Mucosa of stomach (tissue), 1 donor: ENCODE data around the gene ELAVL4.

Source experiments
- H3K27me3 ChIP-seq: one replicate; pipeline ENCODE4 v1.7.0; 2013; ENCODE audit warnings: mild to moderate bottlenecking, low read length; ENCODE audit not compliant: control insufficient read depth, insufficient read depth
- H3K36me3 ChIP-seq: one replicate; pipeline ENCODE4 v1.7.0; 2013; ENCODE audit warnings: low read length; ENCODE audit not compliant: control insufficient read depth, insufficient read depth
- H3K4me1 ChIP-seq: one replicate; pipeline ENCODE4 v1.7.0; 2013; ENCODE audit warnings: mild to moderate bottlenecking, low read length; ENCODE audit not compliant: control insufficient read depth, insufficient read depth
- H3K4me3 ChIP-seq: one replicate; pipeline ENCODE4 v1.7.0; 2013; ENCODE audit warnings: low read length
- H3K9ac ChIP-seq: one replicate; pipeline ENCODE4 v1.7.0; 2013; ENCODE audit warnings: mild to moderate bottlenecking, low read length, moderate library complexity
- H3K9me3 ChIP-seq: one replicate; pipeline ENCODE4 v1.7.0; 2013; ENCODE audit warnings: mild to moderate bottlenecking, low read length, moderate library complexity; ENCODE audit not compliant: control insufficient read depth
- donor health status: Pancreatic carcinoma.

ELAVL4 gene

DNA sequence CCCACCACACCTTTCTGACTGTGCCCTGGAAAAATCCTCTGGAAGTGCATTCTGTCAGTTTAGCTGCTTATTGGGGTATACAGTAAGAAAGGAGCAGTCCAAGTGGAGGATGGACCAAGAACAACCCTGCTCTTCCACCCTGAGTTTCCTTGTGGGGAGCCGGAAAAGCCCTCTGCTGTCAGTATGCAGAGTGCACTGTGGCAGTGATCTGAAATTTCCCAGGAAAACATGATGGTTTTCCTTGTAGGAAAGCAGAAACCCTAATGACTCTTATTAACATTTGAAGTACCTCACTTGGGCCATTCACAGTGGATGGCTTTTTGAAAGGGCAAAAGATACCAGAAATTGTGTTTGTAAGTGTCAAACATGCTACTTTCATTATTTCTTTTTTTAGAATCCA lies 20.5 kb downstream of the ELAVL4 start:
- Histone ChIP-seq H3K27me3 (no peaks in the 10 kb centered on the region), H3K9me3 (no peaks in the 10 kb centered on the region), H3K4me3 (no peak overlapping the region), H3K36me3 (no peaks in the 10 kb centered on the region), H3K4me1 (no peaks in the 10 kb centered on the region), H3K9ac (no peak overlapping the region)

DNA sequence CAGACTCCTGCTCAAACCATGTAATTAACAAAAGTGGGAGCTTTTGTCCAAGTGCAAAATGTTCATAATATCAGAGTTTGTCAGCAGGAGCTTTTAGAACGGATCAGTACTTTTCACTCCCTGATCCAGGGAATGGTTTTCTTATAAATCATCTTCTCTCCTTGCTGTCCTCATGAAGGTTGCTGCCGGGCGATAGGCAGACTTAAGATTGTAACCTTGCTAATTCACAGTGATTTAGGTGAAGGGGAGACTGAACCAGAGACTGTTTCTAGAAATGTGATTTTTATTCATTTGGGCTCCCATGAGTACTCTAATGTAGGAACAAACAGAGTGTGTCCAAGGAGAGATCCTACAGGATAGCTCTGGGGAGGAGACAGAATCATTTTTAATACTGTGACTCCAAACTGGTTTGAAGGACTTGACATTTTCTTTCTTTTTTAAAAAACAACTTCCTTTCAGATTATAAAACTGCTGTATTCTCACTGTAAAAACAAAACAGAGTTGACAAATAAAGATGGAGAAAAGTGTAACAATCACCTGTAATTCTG lies 23.7 kb downstream of the ELAVL4 start:
- no peak overlapping the region for H3K4me3 ChIP-seq
- no peaks in the 10 kb centered on the region for H3K4me1 ChIP-seq
- H3K9me3 ChIP-seq: no peaks in the 10 kb centered on the region
- H3K9ac ChIP-seq: no peak overlapping the region
- no peaks in the 10 kb centered on the region for H3K27me3 ChIP-seq
- no peaks in the 10 kb centered on the region for H3K36me3 ChIP-seq

DNA sequence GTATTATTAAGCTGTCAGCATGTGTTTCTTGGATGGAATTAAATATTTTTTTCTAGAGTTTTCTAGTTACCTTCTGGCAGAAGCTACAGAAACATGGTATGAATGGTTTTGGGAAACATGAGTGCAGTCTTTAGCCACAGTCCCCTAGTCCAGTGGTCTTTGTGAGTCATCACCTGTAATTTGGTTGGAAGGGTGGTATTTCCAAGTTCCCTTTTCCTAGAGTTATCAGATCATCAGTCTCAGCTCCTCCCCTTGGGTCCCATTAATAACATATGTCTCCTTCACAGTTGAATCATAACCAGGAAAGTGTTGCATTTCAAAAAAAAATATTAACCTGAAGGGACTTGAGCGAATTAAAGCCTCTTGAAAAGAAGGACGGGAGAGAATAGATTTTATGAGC lies 27.0 kb downstream of the ELAVL4 start:
- H3K9me3 ChIP-seq: no peaks in the 10 kb centered on the region
- no peaks in the 10 kb centered on the region for H3K27me3 ChIP-seq
- H3K9ac ChIP-seq: no peak overlapping the region

DNA sequence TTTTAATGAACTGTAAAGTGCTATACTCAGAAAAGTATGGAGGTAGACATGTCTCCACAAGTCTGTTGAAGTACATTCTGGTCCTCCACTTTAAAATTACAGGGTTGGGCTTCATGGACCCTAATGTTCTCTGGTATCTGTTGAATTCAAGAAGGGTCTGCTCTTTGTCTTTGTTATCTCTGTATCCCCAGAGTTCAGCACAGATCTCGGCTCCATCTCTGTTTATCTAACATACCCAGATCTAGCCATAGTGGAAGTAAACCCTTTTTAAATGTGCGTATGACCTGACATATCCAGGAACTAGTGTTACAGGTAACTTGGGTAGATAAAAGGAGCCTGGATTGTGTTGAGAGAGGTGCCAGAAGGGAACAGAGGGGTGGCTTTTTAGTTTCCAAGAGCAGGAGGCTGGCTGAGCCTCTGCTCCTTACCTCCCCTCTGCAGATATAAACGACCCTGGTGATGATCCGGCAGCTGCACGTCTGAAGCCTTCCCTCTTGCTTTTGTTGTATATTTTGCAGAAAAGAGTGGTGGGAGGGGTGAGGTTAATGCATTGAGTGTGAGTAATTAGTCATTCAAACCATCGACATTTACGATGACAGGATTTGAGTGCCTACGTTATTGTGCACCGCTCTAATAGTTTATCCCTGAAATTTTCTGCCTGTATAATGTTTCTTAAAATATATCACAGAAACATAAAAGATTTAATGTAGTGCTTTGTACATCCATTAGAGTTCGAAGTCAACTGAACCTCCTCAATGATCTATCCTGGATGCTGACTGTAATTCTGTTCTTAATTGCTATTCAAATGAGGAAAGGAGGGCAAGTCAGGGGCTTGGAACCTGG lies 30.8 kb downstream of the ELAVL4 start:
- Histone ChIP-seq H3K27me3 (no peaks in the 10 kb centered on the region), H3K36me3 (no peaks in the 10 kb centered on the region), H3K9me3 (no peaks in the 10 kb centered on the region), H3K9ac (no peak overlapping the region), H3K4me3 (no peak overlapping the region), H3K4me1 (no peaks in the 10 kb centered on the region)

More for the DNA sequence above, 27.0 kb downstream of the ELAVL4 start:
- H3K36me3 ChIP-seq: no peaks in the 10 kb centered on the region
- H3K4me1 ChIP-seq: no peaks in the 10 kb centered on the region
- H3K4me3 ChIP-seq: no peak overlapping the region

DNA sequence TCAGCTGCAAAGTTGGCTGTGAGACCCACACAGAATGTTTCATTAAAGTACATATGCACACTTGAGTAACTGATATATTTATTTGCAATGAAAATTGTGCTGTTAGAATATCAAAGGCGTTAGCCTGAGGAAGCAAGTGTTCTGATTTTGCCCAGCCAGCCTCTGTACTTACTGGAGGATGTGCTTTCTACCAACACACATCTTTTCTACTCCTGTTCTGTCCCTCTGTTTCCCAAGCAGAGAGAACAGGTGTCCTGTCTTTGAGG lies 31.4 kb downstream of the ELAVL4 start:
- Histone ChIP-seq H3K27me3 (no peaks in the 10 kb centered on the region), H3K36me3 (no peaks in the 10 kb centered on the region), H3K4me3 (no peak overlapping the region), H3K4me1 (no peaks in the 10 kb centered on the region), H3K9me3 (no peaks in the 10 kb centered on the region), H3K9ac (no peak overlapping the region)

DNA sequence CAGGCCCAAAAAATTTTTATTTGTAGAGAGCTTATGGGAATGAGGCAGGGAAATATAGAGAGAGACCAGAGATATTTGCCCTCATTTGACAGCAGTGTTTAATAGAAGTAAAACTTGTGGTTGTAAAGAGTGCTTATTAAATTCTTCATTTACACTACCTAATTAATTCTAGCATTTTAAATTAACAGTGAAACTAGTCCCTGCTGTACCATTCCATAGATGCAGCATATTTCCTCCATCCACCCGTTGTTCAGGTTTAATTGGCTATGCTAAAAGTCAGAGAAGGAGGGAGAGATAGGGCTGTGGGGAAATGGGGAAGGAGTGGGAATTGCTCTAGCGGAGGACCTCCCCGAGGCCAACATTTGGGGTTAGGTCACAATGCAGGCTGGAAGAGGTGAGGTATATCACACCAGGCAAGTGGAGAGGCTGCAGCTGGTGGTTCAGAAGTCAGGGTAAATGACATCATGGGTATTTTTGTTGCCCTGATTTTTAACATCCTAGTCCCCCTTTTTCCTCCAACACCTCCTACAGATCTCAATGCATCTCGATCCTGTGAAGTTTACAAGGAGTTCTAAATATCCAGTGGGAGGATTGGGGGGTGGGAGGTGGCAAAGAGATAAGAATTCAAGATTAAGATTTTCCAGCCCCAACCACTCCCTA lies 38.6 kb downstream of the ELAVL4 start:
- H3K9ac ChIP-seq: no peak overlapping the region
- no peaks in the 10 kb centered on the region for H3K9me3 ChIP-seq
- H3K4me1 ChIP-seq: no peaks in the 10 kb centered on the region
- H3K27me3 ChIP-seq: no peaks in the 10 kb centered on the region
- no peaks in the 10 kb centered on the region for H3K36me3 ChIP-seq
- H3K4me3 ChIP-seq: no peak overlapping the region

DNA sequence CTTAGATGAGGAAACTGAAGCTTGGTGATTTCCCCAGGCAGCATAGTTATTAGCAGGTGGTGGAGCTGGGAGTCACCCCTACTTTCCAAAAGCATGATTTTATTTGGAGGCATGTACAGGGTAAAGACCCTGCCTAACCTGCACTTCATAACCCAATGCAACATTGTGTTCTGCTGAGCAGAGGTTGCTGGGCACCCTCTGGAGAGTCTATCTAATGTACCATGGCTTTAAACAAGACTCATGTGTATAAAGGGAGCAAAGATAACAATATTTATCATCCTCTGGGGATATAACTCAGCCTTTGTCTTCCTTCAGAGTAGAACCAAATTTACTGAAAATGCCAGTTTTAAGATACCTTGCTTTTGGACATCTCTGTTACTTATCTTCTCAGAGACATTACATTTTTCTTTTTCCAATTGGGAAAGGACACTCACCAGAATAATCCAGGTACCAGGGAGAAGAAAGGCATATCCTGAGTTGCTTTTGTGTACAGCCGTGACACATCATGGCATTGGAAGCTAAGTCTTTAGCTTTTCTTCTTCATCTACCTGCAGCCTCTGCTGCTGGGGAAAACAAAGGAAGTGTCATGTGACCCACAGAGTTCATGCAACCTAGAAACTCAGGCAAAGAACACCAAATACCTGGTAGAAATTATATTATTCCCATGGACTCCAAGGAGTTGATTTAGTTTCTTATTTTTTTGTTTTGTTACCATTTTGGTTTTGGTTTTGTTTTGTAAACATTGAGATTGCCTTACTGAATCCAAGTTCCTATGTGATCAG lies 39.6 kb downstream of the ELAVL4 start:
- Histone ChIP-seq H3K4me1 (no peaks in the 10 kb centered on the region), H3K9ac (no peak overlapping the region), H3K9me3 (no peaks in the 10 kb centered on the region), H3K36me3 (no peaks in the 10 kb centered on the region), H3K27me3 (no peaks in the 10 kb centered on the region), H3K4me3 (no peak overlapping the region)

DNA sequence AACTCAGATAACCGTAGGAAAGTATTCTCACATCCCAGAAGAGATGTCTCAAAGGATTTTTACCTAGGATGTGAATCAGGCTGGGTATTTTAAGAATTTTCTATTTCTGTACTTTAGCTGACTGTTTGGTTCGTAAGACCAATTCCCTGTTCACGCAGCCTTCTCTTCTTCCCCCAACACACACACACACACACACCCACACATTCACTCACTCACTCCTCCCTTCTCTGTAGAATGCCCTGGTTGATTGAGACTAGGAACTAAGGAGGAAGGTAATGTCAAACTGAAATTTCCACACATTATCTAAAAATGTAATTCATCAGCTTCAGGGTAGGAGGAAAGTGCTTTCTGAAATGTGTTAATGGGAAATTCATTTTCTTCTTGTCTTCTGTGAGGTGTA lies 43.5 kb downstream of the ELAVL4 start:
- H3K4me1 ChIP-seq: no peaks in the 10 kb centered on the region
- no peaks in the 10 kb centered on the region for H3K36me3 ChIP-seq

DNA sequence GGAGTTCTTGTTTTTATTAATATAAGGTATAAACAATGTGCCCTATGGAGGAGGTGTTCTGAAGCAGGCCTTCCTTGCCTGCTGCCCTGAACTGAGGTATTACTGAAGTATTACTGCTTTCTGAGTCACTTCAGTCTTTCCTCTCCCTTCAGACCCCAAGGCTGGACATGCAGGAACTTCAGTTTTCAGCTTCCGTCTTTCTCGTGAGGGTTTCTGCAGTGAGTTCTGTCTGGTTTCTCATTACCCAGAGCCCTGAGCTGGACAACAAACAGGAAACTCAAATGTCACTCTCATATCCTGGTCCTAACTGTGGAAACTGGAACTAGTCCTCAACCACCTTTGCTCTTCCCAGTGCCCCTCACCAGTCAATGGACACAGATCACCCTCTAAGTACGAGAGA lies 46.8 kb downstream of the ELAVL4 start:
- Histone ChIP-seq H3K36me3 (no peaks in the 10 kb centered on the region), H3K4me1 (no peaks in the 10 kb centered on the region), H3K9ac (no peak overlapping the region), H3K9me3 (no peaks in the 10 kb centered on the region), H3K27me3 (no peaks in the 10 kb centered on the region), H3K4me3 (no peak overlapping the region)

More for the DNA sequence above, 43.5 kb downstream of the ELAVL4 start:
- H3K9ac ChIP-seq: no peak overlapping the region
- no peaks in the 10 kb centered on the region for H3K9me3 ChIP-seq
- no peaks in the 10 kb centered on the region for H3K27me3 ChIP-seq
- H3K4me3 ChIP-seq: no peak overlapping the region

DNA sequence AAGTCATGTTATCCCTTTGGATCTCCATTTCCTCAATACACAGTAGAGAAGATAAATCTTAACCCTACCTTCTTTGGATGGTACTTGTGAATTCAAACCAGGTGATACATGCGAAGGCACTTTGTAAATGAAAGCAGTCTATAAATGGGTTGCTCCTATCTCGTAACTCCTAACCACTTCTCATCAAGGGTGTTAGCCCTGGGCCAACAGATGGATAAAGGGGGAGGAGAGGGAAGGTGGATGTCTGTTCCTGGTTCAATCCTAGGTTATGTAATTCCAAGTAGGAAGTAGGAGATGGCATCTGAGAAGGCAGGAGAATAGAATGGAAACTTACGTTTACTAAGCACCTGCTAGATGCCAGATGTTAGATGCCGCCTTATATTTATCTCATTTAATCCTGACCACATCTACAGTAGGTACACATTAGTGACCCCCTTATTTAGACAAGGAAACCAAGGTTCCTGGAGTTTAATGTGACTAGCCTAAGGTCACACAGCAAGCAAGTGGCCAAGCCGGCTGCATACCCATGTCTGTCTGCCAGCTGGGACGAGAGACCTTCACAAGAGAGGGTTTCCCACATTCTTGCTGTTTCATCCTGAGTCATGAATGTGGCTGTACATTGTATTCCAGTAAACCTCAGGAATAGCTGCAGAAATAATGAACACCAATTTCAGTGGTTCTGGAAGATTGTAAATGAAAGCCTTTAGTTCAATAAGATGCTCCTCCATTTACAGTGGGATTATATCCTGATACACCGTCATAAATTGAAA lies 47.7 kb downstream of the ELAVL4 start:
- Histone ChIP-seq H3K27me3 (no peaks in the 10 kb centered on the region), H3K9ac (no peak overlapping the region), H3K4me1 (no peaks in the 10 kb centered on the region), H3K4me3 (no peak overlapping the region), H3K36me3 (no peaks in the 10 kb centered on the region), H3K9me3 (no peaks in the 10 kb centered on the region)

DNA sequence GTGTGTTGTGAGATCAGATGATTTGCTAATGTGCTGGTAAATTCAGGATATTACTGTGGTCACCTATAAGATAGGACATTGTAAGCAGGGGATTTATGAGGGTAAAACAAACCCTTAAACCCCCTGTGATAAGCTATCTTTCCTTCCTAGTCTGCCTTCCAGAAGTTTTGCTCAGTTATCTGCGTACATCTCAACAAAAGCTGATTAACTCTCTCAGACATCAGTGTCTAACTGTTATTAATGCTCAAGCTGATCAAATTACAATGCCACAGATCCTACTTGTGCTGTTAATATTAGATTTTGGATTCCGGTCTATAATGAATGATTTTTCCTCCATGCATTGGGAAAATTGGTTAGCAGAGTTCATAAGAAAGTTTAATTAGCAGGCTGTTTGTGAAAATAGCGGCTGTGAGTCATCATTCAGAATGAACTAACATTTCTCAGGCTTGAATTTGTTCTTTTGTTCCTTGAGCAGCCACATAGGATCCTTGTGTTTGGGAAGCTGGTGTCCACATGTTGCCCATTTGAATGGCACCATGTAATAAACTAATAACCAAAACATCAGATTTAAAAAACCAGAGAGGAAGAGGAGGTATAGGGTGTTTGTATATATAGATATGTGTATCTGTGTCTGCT lies 48.7 kb downstream of the ELAVL4 start:
- Histone ChIP-seq H3K9ac (no peak overlapping the region), H3K36me3 (no peaks in the 10 kb centered on the region), H3K9me3 (no peaks in the 10 kb centered on the region), H3K4me1 (no peaks in the 10 kb centered on the region), H3K27me3 (no peaks in the 10 kb centered on the region), H3K4me3 (no peak overlapping the region)
